Activated CD4-positive, alpha-beta T cell treated with anti-CD3 and anti-CD28 coated beads for 36 hours (primary cell): ENCODE data around the gene TSHZ2. TPM values are rescaled to one million over a fixed set of nuclear protein-coding genes. Genes with fewer than 3 reads are reported as not detected.

Experiments
- ATAC-seq: fragments of 200-7000 bp; cut with Tn5 transposase; one replicate; pipeline ENCODE4 v1.10.0; 2021; ENCODE audit warnings: mild to moderate bottlenecking, moderate library complexity
- CTCF ChIA-PET: fragments of 350-600 bp; sonication (Branson Sonifier 250); formaldehyde crosslinking; loops from one replicate; lab custom pipeline; 2021; ENCODE audit warnings: antibody characterized with exemption; lab: Charles Lee
- POLR2A ChIA-PET: fragments of 350-600 bp; sonication (Branson Sonifier 250); formaldehyde crosslinking; loops from one replicate; lab custom pipeline; 2021; ENCODE audit warnings: antibody characterized with exemption, inconsistent platforms; lab: Charles Lee
- DNase-seq: peaks from one replicate; pipeline ENCODE4 v3.0.0-alpha.2; 2020
- H3K27ac Mint-ChIP-seq: one replicate; pipeline ENCODE4 v1.8.0; 2021; ENCODE audit warnings: mixed read lengths
- H3K27me3 Mint-ChIP-seq: one replicate; pipeline ENCODE4 v1.8.0; 2021; ENCODE audit warnings: mixed read lengths
- H3K36me3 Mint-ChIP-seq: one replicate; pipeline ENCODE4 v1.8.0; 2021; ENCODE audit warnings: low read depth, mixed read lengths
- H3K4me1 Mint-ChIP-seq: one replicate; pipeline ENCODE4 v1.8.0; 2021; ENCODE audit warnings: mixed read lengths
- H3K4me3 Mint-ChIP-seq: one replicate; pipeline ENCODE4 v1.8.0; 2021; ENCODE audit warnings: mild to moderate bottlenecking, moderate library complexity, mixed read lengths
- H3K9me3 Mint-ChIP-seq: one replicate; pipeline ENCODE4 v1.8.0; 2021; ENCODE audit warnings: low read depth, mixed read lengths
- intact Hi-C, 2 experiments: fragments of 100-400 bp; cut with DNase I in 1 of 2; cut with micrococcal nuclease in 1 of 2; formaldehyde crosslinking; loops; one replicate each; pipeline versions ENCODE4 v1.14.2 to v1.15.1; 2022 to 2024; cut with DNase I, micrococcal nuclease
- total RNA-seq, 2 experiments: library from RNA; stranded (reverse); gene quantifications; one replicate each; pipeline ENCODE4 v1.2.3, GENCODE V29; 2021

TSHZ2 gene
- total RNA-seq, 2 experiments from 2014 or later = 25.9 to 43.6 TPM

DNA sequence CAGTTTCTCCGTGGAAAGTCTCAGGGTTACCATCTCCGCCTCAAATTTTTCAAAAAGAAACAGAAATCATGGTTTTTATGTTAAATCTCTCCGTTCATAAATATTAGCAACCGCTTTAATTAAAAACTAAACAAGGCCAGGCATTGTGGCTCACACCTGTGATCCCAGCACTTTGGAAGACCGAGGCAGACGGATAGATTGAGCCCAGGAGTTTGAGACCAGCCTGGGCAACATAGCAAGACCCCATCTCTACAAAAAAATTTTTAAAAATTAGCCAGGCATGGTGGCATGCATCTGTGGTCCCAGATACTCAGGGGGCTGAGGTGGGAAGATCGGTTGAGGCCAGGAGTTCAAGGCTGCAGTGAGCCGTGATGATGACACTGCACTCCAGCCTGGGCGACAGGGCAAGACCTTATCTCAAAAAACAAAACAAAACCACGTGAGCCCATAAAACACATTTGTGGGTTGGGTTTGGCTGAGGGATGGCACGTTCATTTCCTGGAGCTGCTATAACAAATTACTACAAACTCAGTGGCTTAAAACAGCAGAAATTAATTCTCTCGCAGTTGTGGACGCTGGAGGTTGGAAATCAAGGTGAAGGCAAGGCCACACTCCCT lies 398.3 kb downstream of the TSHZ2 start:
- ATAC-seq (no peak), DNase-seq (no peak)
- Mint-ChIP-seq H3K27ac (no peak overlapping the region), H3K36me3 (peaks cover 3% of the 10 kb centered on the region), H3K4me1 (peaks cover 15% of the 10 kb centered on the region), H3K4me3 (no peak overlapping the region), H3K27me3 (no peaks in the 10 kb centered on the region), H3K9me3 (no peaks in the 10 kb centered on the region)
- ChIA-PET POLR2A (no interaction called here), CTCF (interaction anchor here (0.5 kb wide), 1 partner anchor 154 kb away, joined by 4 read pairs; no protein-coding TSS in a partner anchor)
- intact Hi-C loops = no loop called here

DNA sequence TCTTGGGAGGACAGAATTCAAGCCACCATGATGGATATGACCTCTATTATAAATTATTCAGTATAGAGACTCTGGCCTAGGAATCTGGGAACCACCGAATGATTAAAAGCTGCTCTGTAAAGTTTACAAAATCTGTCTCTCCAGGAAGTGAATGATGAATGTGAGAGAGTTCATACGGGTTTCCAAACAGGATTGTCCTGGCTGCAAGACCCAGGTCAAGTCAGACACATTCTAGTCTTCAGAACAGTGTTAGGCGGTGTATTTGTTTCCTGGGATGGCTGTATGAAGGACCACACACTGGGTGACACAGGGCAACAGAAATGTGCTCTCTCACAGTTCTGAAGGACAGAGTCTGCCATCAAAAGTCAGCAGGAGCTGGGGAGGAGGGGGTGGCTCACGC lies 399.1 kb downstream of the TSHZ2 start:
- no peak for DNase-seq

DNA sequence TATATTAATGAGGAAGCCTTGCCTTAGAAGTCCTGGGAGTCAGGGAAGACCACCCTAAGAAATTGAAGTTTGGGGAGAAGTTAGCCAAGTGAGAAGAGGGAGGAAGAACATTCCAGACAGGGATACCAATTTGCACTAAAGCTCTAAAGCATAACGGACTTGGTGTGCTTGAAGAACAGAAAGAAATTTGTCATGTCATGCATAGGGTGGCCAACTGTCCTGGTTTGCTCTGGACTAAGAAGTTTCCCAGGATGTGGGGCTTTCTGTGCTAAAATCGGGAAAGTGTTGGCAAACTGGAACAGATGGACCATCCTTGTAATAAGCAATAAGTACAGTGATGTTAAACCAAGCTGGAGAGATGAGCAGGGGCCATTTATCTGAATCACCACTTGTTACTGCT lies 403.9 kb downstream of the TSHZ2 start:
- Mint-ChIP-seq H3K9me3 (no peaks in the 10 kb centered on the region), H3K27ac (no peak overlapping the region), H3K4me3 (no peak overlapping the region), H3K4me1 (peaks cover 1% of the 10 kb centered on the region), H3K27me3 (no peaks in the 10 kb centered on the region), H3K36me3 (peaks cover 3% of the 10 kb centered on the region)
- ChIA-PET CTCF (interaction anchor here (0.6 kb wide), 1 partner anchor 698 kb away, joined by 3 read pairs; no protein-coding TSS in a partner anchor), POLR2A (no interaction called here)
- no peak for DNase-seq
- intact Hi-C loops = no loop called here
- ATAC-seq = no peak

More for the DNA sequence above, 399.1 kb downstream of the TSHZ2 start:
- CTCF ChIA-PET = interaction anchor here (0.7 kb wide), 1 partner anchor 162 kb away, joined by 4 read pairs; no protein-coding TSS in a partner anchor
- Mint-ChIP-seq H3K9me3 (no peaks in the 10 kb centered on the region), H3K36me3 (peaks cover 3% of the 10 kb centered on the region), H3K27ac (no peak overlapping the region), H3K4me3 (no peak overlapping the region), H3K4me1 (peaks cover 15% of the 10 kb centered on the region), H3K27me3 (no peaks in the 10 kb centered on the region)
- POLR2A ChIA-PET = no interaction called here
- intact Hi-C loops = no loop called here
- no peak for ATAC-seq

DNA sequence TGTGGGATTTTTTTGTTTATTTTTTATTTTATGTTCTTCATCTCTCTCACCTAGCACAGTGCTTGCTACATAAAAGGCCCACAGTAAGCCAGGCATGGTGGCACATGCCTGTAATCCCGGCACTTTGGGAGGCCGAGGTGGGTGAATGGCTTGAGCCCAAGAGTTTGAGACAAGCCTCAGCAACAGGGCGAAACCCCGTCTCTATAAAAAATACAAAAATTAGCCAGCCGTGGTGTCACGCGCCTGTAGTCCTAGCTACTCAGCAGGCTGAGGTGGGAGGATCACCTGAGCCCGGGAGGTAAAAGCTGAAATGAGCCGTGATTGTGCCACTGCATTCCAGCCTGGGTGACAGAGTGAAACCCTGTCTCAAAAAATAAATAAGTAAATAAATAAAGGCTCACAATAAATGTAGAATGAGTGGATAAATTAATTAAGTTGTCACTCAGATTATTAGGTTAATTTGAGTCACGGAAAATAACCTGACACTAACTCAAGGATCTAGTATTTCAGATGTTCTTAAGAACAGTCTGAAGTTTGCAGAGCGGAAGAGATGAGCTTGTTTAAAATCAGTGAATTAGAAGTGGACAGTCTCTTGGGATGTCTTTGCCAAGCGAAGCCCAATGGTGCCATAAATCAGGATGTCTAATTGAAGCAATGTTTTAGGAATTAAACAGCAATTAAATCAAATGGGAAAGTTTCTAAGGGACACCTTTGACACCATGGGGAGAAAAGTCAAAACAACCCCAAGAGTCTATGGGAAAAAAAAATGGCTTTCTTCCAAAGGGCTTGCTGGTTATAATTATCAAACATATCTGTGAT lies 407.1 kb downstream of the TSHZ2 start:
- no peak overlapping the region for H3K27ac Mint-ChIP-seq
- CTCF ChIA-PET = no interaction called here
- no peak for DNase-seq

DNA sequence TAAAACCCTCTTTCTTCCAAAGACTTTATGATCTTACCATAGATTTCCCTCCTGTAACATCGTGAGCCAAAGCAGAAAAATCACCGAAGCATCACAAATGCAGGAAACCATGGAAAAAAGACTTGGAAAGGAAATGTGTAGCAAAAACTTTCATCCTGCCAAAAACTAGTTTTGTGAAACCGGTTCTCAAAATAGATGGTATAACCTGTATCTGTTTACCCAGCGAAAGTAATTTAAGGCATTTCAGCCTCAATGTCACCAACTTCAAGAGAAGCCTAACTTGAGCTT lies 407.6 kb downstream of the TSHZ2 start:
- intact Hi-C loops = no loop called here
- Mint-ChIP-seq H3K27me3 (no peaks in the 10 kb centered on the region), H3K36me3 (no peaks in the 10 kb centered on the region), H3K4me1 (peaks cover 9% of the 10 kb centered on the region), H3K27ac (no peak overlapping the region), H3K9me3 (no peaks in the 10 kb centered on the region), H3K4me3 (no peak overlapping the region)
- no peak for ATAC-seq
- POLR2A ChIA-PET = no interaction called here
- CTCF ChIA-PET = no interaction called here
- no peak for DNase-seq

More for the DNA sequence above, 407.1 kb downstream of the TSHZ2 start:
- Mint-ChIP-seq H3K36me3 (no peaks in the 10 kb centered on the region), H3K4me3 (no peak overlapping the region), H3K9me3 (no peaks in the 10 kb centered on the region), H3K27me3 (no peaks in the 10 kb centered on the region), H3K4me1 (peaks cover 9% of the 10 kb centered on the region)
- ATAC-seq = no peak
- intact Hi-C loops = no loop called here
- POLR2A ChIA-PET = no interaction called here

DNA sequence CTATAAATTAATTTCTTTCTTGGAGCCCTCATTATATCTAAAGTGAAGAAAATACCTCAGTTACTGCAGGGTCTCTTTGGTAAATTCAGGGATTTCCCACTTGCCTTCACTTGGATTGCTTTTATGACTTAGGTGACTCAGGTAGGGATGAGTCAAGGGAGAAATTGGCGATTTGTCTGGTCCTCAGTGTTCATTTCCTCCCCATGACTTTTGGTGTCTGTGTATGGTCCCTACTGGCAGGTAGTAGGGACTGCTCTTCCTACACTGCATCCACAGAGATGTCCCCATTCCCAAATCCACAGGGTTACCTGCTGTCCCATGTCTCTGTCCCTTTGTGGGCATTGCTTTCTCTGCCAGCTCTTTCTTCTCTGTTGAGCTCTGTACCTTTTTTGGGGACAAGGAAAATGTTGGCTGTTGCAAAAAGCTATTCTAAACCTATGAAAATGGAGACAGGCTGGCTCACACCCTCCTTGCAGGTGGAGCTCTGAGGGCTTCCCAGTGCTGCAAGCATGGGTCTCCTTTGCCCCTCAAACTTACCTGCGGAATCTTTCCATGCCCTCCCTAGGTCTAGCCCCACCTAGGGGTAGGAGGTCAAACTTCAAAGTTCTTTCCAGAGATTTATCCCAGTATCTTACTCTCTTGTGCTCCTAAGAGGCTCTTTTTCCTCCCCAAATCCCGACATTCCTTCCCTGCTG lies 409.6 kb downstream of the TSHZ2 start:
- no peaks in the 10 kb centered on the region for H3K27me3 Mint-ChIP-seq
- ChIA-PET CTCF (interaction anchor here (0.7 kb wide), 1 partner anchor 368 kb away, joined by 3 read pairs; no protein-coding TSS in a partner anchor), POLR2A (no interaction called here)
- H3K9me3 Mint-ChIP-seq = no peaks in the 10 kb centered on the region
- intact Hi-C loops = no loop called here
- no peaks in the 10 kb centered on the region for H3K36me3 Mint-ChIP-seq
- no peak overlapping the region for H3K4me3 Mint-ChIP-seq
- no peak overlapping the region for H3K27ac Mint-ChIP-seq
- ATAC-seq = peak; percentile 49
- H3K4me1 Mint-ChIP-seq = peaks cover 7% of the 10 kb centered on the region
- no peak for DNase-seq

DNA sequence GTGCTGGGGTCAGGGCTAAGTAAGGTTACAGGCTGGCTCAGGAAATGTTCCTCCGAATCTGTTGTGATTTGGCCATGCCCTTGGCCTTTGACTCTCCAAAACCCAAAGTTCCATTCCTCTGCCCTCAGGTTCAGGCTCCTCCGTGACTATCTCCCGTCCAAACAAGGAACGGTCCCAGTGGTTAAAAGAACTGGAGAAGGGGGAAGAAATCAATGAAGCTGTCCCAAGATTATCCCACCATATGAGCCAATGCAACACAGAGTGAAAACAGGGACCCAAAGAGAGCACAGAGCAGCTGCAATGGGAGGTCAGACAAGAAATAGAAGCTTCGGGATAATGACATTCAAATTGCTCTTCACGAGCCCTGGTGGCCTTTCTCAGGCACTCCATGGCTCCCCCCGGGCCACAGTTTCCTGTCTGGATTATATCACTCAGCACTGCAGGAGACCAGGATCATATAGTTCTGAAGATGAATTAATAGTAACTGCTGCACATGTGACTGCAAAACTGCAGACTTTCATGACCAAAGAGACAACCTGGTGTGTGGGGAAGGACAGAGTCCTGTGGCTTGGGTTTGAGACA lies 410.2 kb downstream of the TSHZ2 start:
- Mint-ChIP-seq H3K27ac (no peak overlapping the region), H3K36me3 (no peaks in the 10 kb centered on the region), H3K9me3 (no peaks in the 10 kb centered on the region), H3K27me3 (no peaks in the 10 kb centered on the region), H3K4me3 (no peak overlapping the region), H3K4me1 (peaks cover 13% of the 10 kb centered on the region)
- intact Hi-C loops = no loop called here
- no peak for DNase-seq
- CTCF ChIA-PET = interaction anchor here (1.3 kb wide), 1 partner anchor 25 kb away, joined by 3 read pairs; no protein-coding TSS in a partner anchor
- POLR2A ChIA-PET = no interaction called here
- ATAC-seq = no peak

DNA sequence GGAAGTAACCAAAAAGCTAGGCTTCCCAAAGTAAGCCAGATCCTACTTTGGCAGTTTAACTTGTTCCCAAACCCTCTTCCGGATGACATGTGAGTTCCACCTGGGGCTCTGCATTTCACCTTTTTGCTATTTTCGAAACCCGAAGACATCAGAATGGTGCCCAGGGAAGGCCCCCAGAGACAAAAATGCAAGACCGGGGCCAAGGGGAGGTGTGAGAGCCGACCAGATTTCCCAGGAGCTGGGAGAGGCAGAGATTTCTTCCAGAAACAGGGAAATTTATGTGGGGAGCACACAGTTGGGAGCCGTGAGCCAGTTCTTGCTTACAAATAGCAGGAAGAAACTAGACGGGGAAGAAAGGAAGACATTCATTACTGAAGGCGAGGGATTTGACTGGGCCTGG lies 411.8 kb downstream of the TSHZ2 start:
- no peaks in the 10 kb centered on the region for H3K27me3 Mint-ChIP-seq
- ATAC-seq (no peak), DNase-seq (no peak)
- H3K9me3 Mint-ChIP-seq = no peaks in the 10 kb centered on the region
- no peaks in the 10 kb centered on the region for H3K36me3 Mint-ChIP-seq
- ChIA-PET CTCF (interaction anchor here (1.3 kb wide), 1 partner anchor 24 kb away, joined by 3 read pairs; no protein-coding TSS in a partner anchor), POLR2A (no interaction called here)
- no peak overlapping the region for H3K4me3 Mint-ChIP-seq
- H3K27ac Mint-ChIP-seq = no peak overlapping the region
- peaks cover 27% of the 10 kb centered on the region for H3K4me1 Mint-ChIP-seq
- intact Hi-C loops = no loop called here

DNA sequence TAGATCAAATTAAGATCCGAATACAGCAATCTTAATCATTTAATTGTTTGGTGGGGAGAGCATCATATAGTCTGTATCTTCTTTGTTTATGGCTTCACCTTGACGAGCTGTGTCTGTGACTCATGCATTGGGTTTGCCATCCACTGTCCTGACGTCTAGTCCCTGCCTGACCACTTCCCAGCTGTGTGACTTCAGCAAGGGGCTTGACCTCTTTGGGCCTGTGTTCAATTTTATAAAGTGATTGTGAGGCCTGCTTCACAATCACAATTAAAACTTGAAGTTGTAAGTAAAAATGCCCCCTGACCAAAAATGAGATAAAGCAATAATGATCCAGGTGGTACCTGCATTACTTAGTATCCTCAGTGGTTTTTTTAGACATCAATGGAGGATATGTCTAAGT lies 412.2 kb downstream of the TSHZ2 start:
- POLR2A ChIA-PET = no interaction called here
- DNase-seq = no peak
- no peaks in the 10 kb centered on the region for H3K9me3 Mint-ChIP-seq
- peaks cover 32% of the 10 kb centered on the region for H3K4me1 Mint-ChIP-seq
- no peak overlapping the region for H3K4me3 Mint-ChIP-seq
- intact Hi-C loops = no loop called here
- CTCF ChIA-PET = no interaction called here
- ATAC-seq = no peak
- no peak overlapping the region for H3K27ac Mint-ChIP-seq
- H3K27me3 Mint-ChIP-seq = no peaks in the 10 kb centered on the region
- no peaks in the 10 kb centered on the region for H3K36me3 Mint-ChIP-seq

DNA sequence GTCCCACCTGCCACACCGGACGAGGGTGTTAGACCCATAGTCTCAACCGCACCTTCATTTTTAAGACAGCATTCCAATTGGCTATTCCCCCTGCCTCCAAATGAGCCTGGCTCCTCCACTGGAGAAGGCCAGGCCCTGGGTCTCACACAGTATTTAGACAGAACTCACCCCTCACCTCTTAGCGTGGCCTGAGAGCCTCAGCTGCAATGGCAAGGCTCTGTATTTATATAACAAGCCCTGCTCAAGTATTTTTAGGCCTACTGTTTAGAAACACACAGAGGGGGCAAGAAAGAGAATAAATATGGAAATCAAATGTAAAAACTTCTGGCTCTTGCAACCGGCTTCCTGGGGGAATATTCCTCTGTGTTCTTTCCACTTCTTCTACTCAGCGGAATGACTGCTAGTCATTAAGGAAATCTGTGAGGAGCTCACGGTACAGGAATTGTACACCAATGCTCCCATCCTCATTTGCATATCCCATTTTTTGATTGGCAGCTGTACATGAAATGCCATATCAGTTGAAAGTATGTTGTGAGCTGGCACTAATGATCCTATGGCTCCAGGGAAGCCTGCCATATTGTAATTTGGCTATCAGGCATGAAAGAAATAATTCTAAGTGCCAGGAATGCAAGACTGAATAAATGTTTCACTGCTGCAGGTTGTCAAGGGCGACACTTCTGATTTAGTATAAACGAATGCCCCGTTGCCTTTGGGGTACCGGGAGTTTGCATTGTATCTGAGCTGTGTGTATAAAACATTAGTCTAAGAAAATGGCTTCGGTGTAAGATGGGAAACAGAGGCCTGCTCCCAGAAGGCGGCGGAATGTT lies 414.0 kb downstream of the TSHZ2 start:
- ChIA-PET POLR2A (no interaction called here), CTCF (interaction anchor here (0.5 kb wide), 1 partner anchor 171 kb away, joined by 3 read pairs; no protein-coding TSS in a partner anchor)
- Mint-ChIP-seq H3K27ac (no peak overlapping the region), H3K9me3 (no peaks in the 10 kb centered on the region), H3K36me3 (no peaks in the 10 kb centered on the region), H3K27me3 (no peaks in the 10 kb centered on the region), H3K4me1 (peaks cover 37% of the 10 kb centered on the region), H3K4me3 (no peak overlapping the region)
- intact Hi-C loops = no loop called here
- ATAC-seq (no peak), DNase-seq (no peak)
